Small intestine (tissue), 7 donors: ENCODE results near the gene KCNG4. TPM values are rescaled to one million over a fixed set of nuclear protein-coding genes. Genes with fewer than 3 reads are reported as not detected.
"Not testable (repeated sequence)": the region's sequence is repeated elsewhere in the genome, so short reads cannot be mapped to it uniquely, and the experiment has no call there.

Experiments
- DNase-seq, 2 donors: peaks; one replicate each; pipeline versions ENCODE4 v3.0.0 to v3.0.0-alpha.2; 2013
- FAIRE-seq: peaks from 2 replicates; lab custom pipeline; 2012; peaks lifted over from hg19 to GRCh38; lab: Jason Lieb, UNC
- H3K27ac ChIP-seq, 3 donors: one replicate each; pipeline ENCODE4 v1.5.1; 2013; ENCODE audit warnings: low read length in 2 of 3, mild to moderate bottlenecking in 2 of 3, control low read depth in 1 of 3, inconsistent platforms in 1 of 3, low read depth in 1 of 3, moderate library complexity in 1 of 3
- H3K27me3 ChIP-seq, 3 donors: one replicate each; pipeline ENCODE4 v1.6.1; 2013; ENCODE audit warnings: low read length in 3 of 3, inconsistent platforms in 1 of 3; ENCODE audit not compliant: control insufficient read depth in 3 of 3, insufficient read depth in 3 of 3
- H3K36me3 ChIP-seq, 3 donors: one replicate each; pipeline ENCODE4 v1.6.1; 2013; ENCODE audit warnings: low read length in 3 of 3, inconsistent platforms in 1 of 3, low read depth in 1 of 3, mild to moderate bottlenecking in 1 of 3, moderate library complexity in 1 of 3; ENCODE audit not compliant: control insufficient read depth in 3 of 3, insufficient read depth in 2 of 3
- H3K4me1 ChIP-seq, 3 donors: one replicate each; pipeline ENCODE4 v1.6.1; 2013; ENCODE audit warnings: low read length in 2 of 3, inconsistent platforms in 1 of 3, low read depth in 1 of 3, mild to moderate bottlenecking in 1 of 3, moderate library complexity in 1 of 3; ENCODE audit not compliant: control insufficient read depth in 3 of 3, insufficient read depth in 2 of 3
- H3K4me3 ChIP-seq, 3 donors: one replicate each; pipeline ENCODE4 v1.5.1; 2013; ENCODE audit warnings: low read length in 3 of 3, control low read depth in 1 of 3, inconsistent platforms in 1 of 3, low read depth in 1 of 3, mild to moderate bottlenecking in 1 of 3, moderate library complexity in 1 of 3
- H3K9me3 ChIP-seq, 2 donors: one replicate each; pipeline ENCODE4 v1.6.1; 2013; ENCODE audit warnings: low read depth in 1 of 2, low read length in 1 of 2; ENCODE audit not compliant: control insufficient read depth in 2 of 2, insufficient read depth in 1 of 2
- WGBS, 3 donors: extraction: QIAGEN DNeasy Blood & Tissue Kit; methylation state at CpG; one replicate each; pipeline ENCODE4 v1.1.7; 2013; 5-methylcytosine and 5-hydroxymethylcytosine counted together
- polyA plus RNA-seq, 4 donors: library from polyadenylated mRNA; stranded (reverse) in 3 of 4; unstranded in 1 of 4; fragments of 200-250 nt in 3 of 4; fragments of 120-200 nt in 1 of 4; gene quantifications; one replicate each; pipeline versions ENCODE4 v1.2.1 to v1.2.3, GENCODE V29; 2013
- donor health status: healthy with polysubstance abuse.
- donor health status: control.
- donor health status: control.
- donor health status: Bipolar disorder and iron deficiency.
- donor health status: healthy.

KCNG4 gene
- polyA plus RNA-seq, 4 donors, result not detected

DNA sequence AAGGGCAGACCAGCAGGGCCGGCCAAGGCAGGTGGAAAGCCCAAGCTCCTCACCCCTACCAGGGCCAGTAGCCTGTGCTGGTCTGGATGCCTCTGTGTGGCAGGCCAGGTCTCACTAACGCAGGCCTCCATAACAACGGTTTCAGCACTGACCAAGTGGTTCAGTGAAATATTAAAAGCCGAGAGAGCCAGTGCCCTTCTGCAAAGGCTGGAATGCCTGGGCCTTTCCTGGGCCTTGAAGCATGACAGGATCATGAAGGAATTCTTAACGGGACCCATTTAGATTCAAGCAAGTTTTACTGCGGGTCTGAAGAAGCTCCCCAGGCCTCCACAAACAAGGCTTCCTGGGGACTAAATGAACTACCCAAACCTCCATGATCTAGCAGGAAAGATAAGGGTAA is 32.6 kb downstream of the KCNG4 start:
- 70 to 80% (median 73%) methylated on average over 6 of the region's 6 CpGs for WGBS, 3 donors
- Histone ChIP-seq H3K27ac (no peak overlapping the region), H3K4me1 (no peaks in the 10 kb centered on the region), H3K9me3 (no peaks in the 10 kb centered on the region), H3K4me3 (no peak overlapping the region), H3K27me3 (no peaks in the 10 kb centered on the region), H3K36me3 (no peaks in the 10 kb centered on the region)
- FAIRE-seq, result no peak
- DNase-seq, result no peak

DNA sequence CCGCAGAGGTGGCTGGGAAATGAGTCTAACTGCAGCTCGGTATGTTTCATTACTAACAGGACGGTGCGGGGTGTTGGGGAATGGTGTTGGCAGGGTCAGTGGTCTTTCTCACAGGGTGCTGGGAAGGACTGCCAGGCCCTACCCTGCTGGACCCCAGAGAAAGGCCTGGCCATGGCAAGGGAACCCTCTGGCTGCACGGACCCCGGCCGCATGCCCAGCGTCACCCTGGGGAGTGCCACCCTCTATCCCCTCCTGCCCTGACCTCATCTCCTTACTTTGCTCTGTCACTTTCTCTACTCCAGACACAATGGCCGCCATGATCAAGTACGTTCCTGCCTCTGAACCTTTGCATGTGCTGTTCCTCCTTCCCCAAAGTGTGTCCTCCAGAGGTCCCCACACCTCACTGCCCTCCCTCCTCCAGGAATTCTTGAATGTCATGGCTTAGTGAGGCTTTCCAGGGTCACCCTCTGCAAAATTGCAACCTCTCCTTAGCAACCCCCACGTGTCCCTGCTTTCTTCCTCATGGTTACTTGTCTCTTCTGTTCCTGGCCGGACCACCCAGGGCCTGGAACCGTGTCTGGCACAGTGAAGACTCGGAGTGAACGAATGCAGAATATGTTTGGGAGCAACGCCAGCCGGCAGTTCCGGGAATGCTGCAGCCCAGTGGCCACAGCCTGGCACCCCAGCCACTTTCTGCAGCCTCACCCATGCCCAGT is 33.7 kb downstream of the KCNG4 start:
- FAIRE-seq, result no peak
- WGBS, 3 donors, result 86 to 90% (median 87%) methylated on average over 14 to 18 of the region's 18 CpGs
- no peak overlapping the region for H3K4me3 ChIP-seq
- H3K27ac ChIP-seq, result no peak overlapping the region
- no peak for DNase-seq
- no peaks in the 10 kb centered on the region for H3K4me1 ChIP-seq
- no peaks in the 10 kb centered on the region for H3K9me3 ChIP-seq
- no peaks in the 10 kb centered on the region for H3K27me3 ChIP-seq
- H3K36me3 ChIP-seq, result no peaks in the 10 kb centered on the region

DNA sequence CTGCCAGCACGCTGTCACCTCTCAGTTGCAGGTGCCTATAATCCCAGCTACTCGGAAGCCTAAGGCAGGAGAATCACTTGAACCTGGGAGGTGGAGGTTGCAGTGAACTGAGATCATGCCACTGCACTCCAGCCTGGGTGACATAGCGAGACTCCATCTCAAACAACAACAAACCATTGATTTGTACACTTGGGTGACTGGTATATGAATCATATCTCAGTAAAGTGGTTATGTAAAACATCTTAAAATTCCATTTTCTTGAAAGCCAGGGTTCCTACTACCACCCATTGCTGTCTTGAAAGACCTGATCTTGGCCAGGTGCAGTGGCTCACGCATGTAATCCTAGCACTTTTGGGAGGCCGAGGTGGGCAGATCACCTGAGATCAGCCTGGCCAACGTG is 34.7 kb downstream of the KCNG4 start:
- FAIRE-seq, H3K27me3 ChIP-seq, H3K9me3 ChIP-seq, DNase-seq, H3K4me1 ChIP-seq, H3K4me3 ChIP-seq, H3K27ac ChIP-seq, H3K36me3 ChIP-seq: not testable (repeated sequence)
- WGBS, 3 donors, result 89 to 91% (median 90%) methylated on average over 6 of the region's 6 CpGs

DNA sequence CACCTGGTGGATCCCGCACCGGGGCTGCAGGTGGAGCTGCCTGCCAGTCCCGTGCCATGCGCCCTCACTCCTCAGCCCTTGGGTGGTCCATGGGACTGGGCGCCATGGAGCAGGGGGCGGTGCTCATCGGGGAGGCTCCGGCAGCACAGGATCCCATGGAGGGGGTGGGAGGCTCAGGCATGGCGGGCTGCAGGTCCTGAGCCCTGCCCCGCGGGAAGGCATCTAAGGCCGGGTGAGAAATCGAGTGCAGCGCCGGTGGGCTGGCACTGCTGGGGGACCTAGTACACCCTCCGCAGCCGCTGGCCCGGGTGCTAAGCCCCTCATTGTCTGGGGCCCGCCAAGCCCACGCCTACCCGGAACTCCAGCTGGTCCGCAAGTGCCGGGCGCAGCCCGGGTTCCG is 35.3 kb downstream of the KCNG4 start:
- H3K9me3 ChIP-seq, H3K36me3 ChIP-seq, H3K27me3 ChIP-seq, FAIRE-seq, H3K4me3 ChIP-seq, H3K4me1 ChIP-seq, DNase-seq, H3K27ac ChIP-seq: not testable (repeated sequence)
- 90 to 96% (median 96%) methylated on average over 24 to 26 of the region's 26 CpGs for WGBS, 3 donors

DNA sequence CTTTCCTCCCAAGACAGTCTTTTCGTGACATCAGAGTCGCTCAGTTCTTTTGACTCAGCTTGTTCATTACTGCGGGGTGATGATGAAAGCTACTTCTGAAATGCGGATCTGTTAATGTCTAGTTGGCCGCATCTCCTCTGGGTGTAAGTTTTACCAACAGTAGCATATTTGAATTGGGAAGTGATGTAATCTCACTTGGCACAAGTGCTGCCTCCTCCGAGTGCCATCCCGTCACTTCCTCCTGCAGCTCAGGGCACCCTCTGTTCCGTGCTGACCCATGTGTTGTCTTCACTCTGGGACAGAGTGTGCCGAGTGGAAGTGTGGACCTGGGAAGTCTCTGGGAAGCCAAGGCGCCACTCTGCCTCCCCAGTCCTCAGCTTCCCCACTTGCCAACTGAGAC is 40.0 kb downstream of the KCNG4 start:
- H3K27ac ChIP-seq, result no peak overlapping the region
- no peaks in the 10 kb centered on the region for H3K4me1 ChIP-seq
- H3K36me3 ChIP-seq, result no peaks in the 10 kb centered on the region
- FAIRE-seq, result no peak
- no peak for DNase-seq
- 69 to 79% (median 70%) methylated on average over 10 of the region's 10 CpGs for WGBS, 3 donors
- no peak overlapping the region for H3K4me3 ChIP-seq
- no peaks in the 10 kb centered on the region for H3K9me3 ChIP-seq
- H3K27me3 ChIP-seq, result peaks cover 0 to 6% (median 0%) of the 10 kb centered on the region in 3 donors

DNA sequence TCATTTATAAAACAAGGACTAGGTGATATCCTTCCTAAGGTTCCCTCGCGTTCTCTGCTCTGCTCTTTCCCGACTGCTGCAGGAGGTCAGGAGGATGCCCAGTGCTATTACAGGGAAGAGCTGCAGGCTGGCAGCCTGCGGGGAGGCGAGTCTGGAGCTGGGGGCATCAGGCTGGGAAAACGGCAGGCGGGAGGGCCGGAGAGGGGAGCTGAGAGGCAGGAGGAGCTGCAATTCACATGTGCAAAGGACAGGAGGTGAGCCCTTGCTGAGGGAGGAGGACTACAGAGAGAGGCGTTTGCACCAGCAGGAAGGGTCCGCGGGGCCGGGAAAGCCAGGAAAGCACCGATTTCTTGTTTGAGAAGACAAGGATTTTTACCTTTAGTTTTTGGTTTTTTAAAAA is 40.7 kb downstream of the KCNG4 start:
- Histone ChIP-seq H3K36me3 (no peaks in the 10 kb centered on the region), H3K27ac (no peak overlapping the region), H3K4me3 (no peak overlapping the region), H3K27me3 (peaks cover 0 to 6% (median 0%) of the 10 kb centered on the region in 3 donors), H3K4me1 (no peaks in the 10 kb centered on the region), H3K9me3 (no peaks in the 10 kb centered on the region)
- WGBS, 3 donors, result 61 to 70% (median 70%) methylated on average over 13 of the region's 13 CpGs
- no peak for FAIRE-seq
- no peak for DNase-seq

DNA sequence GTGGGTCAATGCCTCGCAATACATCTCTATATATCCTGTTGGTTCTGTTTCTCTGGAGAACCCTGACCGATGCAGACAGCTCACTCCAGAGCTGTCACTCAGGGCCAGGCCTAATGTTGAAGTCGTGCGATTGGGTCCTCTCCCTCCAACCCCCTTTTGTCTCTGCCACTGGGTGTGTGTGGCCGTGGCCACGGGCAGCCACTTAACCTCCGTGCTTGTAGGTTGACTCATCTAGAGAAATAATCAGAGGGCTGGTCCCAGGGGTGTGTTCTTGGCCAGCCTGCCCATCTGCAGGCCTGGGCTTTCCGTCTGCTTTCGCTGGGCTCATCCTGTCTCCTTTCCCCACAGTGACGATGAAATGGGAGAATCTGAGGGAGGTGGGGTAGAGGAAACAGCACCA is 41.4 kb downstream of the KCNG4 start:
- H3K4me1 ChIP-seq, result no peaks in the 10 kb centered on the region
- WGBS, 3 donors, result 65 to 81% (median 74%) methylated on average over 10 of the region's 10 CpGs
- no peak for FAIRE-seq

DNA sequence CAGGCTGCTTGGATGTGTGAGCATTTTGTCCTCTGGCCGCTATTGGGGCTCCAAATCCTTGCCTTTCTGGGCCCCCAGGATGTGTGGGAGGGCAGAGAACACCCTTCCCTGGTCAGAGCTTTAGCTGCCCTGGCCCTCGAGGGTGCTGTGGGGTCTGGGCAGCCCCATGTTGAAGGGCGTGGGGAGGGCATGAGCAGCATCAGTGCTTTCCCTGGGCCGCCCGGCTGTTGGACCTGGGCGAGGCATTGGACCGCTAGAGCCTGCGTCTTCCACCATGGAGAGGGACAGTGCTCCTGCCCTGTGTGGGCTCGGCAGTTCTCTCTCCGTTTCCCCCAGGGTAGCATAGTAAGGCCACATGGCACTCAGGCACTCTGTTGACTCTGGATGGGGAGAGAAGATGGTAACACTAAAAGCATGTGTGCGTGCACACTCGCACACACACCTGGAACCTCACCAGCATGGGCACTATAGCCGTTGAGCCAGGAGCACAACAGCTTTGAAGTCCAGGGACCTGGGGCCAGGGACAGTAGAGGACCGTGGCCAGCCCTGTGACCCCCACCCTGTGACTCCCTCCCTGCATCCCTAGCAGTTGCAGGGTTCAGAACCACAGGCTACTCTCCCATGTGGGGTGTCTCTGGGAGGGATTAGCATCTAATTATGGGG is 42.2 kb downstream of the KCNG4 start:
- DNase-seq (no peak), FAIRE-seq (no peak)
- 82 to 90% (median 86%) methylated on average over 14 of the region's 14 CpGs for WGBS, 3 donors
- Histone ChIP-seq H3K36me3 (no peaks in the 10 kb centered on the region), H3K4me1 (no peaks in the 10 kb centered on the region), H3K4me3 (no peak overlapping the region), H3K27ac (no peak overlapping the region), H3K27me3 (peaks cover 0 to 6% (median 0%) of the 10 kb centered on the region in 3 donors), H3K9me3 (no peaks in the 10 kb centered on the region)

More for the DNA sequence above, 41.4 kb downstream of the KCNG4 start:
- Histone ChIP-seq H3K4me3 (no peak overlapping the region), H3K36me3 (no peaks in the 10 kb centered on the region), H3K9me3 (no peaks in the 10 kb centered on the region), H3K27me3 (peaks cover 0 to 6% (median 0%) of the 10 kb centered on the region in 3 donors), H3K27ac (no peak overlapping the region)
- DNase-seq, result no peak
